GM12892 (cell line): ENCODE results near the gene DLAT. TPM values are rescaled to one million over a fixed set of nuclear protein-coding genes. Genes with fewer than 3 reads are reported as not detected.

Experiments
- DNase-seq: peaks from one replicate; pipeline ENCODE4 v3.0.0; 2011; ENCODE audit not compliant: insufficient read length
- FAIRE-seq: peaks from 2 replicates; lab custom pipeline; 2011; peaks lifted over from hg19 to GRCh38; lab: Jason Lieb, UNC
- POLR2A ChIP-seq: IDR thresholded peaks from 2 replicates; pipeline ENCODE4 v1.6.1; 2011; ENCODE audit warnings: low read depth, low read length, control low read depth
- POLR2AphosphoS5 ChIP-seq: IDR thresholded peaks from 2 replicates; pipeline ENCODE4 v1.6.1; 2011; ENCODE audit warnings: low read depth, low read length, control low read depth
- TAF1 ChIP-seq: IDR thresholded peaks from 2 replicates; pipeline ENCODE4 v1.6.1; 2011; ENCODE audit warnings: low read depth, mild to moderate bottlenecking, control low read depth, low read length, borderline replicate concordance
- polyA plus RNA-seq: library from polyadenylated mRNA; unstranded; fragments of >200 nt; gene quantifications from one replicate; pipeline ENCODE4 v1.2.1, GENCODE V29; 2012; ENCODE audit warnings: missing spikeins, inconsistent platforms; ENCODE audit not compliant: missing spikeins

The DLAT gene
- 35.4 TPM for polyA plus RNA-seq

DNA sequence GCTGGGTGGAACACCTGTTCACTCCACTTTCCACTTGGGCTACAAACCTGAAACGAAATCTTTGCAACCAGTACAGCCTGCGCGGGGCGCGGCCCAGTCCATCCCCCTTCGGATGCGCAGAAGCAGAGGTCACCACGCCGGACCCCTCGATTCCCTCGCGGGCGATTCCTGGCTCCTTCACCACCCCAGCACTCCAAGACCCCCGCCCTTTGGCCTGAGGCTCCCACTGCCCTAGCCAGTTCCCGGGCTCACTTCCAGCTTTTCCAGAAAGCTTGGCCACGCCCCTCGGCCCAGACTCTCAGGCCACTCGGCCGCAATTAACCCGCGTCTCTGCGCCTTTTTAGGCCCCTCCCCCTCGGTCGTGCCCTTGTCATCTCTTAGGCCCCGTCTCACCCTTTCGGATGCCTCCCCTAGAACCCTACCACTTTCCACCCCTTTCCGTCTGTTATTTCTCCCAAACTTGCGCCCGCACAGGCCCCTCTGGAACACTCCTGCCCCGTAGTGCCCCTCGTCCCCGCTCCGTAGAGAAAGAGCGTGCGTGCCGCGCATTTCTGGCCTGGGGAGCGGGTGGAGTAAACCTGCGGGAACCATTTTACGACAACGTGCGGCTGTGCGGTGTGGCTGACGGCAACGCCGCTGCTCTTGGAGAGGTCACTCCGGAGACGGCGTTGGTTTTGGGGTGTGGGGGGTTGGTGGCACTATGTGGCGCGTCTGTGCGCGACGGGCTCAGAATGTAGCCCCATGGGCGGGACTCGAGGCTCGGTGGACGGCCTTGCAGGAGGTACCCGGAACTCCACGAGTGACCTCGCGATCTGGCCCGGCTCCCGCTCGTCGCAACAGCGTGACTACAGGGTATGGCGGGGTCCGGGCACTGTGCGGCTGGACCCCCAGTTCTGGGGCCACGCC lies at the start of gene DLAT:
Gene DLAT (plus strand): TSS at position 636 of the 906 bp plus-strand sequence. CDS start 65 bp downstream, at position 701.
- DNase-seq (peak; percentile 66), FAIRE-seq (peak; percentile 100)
- peak; percentile 75 for TF ChIP-seq POLR2A
- TF ChIP-seq POLR2AphosphoS5: peak; percentile 65; the same call in 1 of the 2 replicates
- TF ChIP-seq TAF1: peak; percentile 83; the same call in 1 of the 2 replicates

- no peak for FAIRE-seq
- TF ChIP-seq TAF1: no peak
- TF ChIP-seq POLR2AphosphoS5: no peak
- TF ChIP-seq POLR2A: no peak
Measured at GRCh38 chr11:111976119-111976766, 49.0 kb upstream of the DLAT start.

DNA sequence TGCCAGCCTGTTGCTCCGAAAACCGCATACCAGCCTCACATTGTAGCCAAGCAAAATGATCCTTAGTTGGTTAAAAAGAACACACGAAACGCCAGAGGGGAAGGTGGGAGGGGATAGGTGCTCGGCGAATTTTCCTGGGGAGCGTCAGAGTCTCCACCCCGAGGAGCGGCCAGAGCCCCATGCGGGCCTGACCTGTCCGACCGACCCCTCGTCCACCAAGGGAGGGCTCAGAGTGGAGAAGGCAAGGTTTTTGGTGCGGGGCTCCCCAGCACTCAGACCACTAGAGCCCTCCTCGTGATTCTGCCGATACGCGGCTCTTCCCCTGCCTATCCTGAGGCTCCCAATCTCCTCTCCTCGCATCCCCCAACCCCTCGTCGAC lies 48.5 kb upstream of the DLAT start:
- FAIRE-seq (no peak), DNase-seq (no peak)
- no peak for TF ChIP-seq POLR2AphosphoS5
- TF ChIP-seq TAF1: no peak
- TF ChIP-seq POLR2A: no peak

More at GRCh38 chr11:111976119-111976766, 49.0 kb upstream of the DLAT start:
- no peak for DNase-seq

DNA sequence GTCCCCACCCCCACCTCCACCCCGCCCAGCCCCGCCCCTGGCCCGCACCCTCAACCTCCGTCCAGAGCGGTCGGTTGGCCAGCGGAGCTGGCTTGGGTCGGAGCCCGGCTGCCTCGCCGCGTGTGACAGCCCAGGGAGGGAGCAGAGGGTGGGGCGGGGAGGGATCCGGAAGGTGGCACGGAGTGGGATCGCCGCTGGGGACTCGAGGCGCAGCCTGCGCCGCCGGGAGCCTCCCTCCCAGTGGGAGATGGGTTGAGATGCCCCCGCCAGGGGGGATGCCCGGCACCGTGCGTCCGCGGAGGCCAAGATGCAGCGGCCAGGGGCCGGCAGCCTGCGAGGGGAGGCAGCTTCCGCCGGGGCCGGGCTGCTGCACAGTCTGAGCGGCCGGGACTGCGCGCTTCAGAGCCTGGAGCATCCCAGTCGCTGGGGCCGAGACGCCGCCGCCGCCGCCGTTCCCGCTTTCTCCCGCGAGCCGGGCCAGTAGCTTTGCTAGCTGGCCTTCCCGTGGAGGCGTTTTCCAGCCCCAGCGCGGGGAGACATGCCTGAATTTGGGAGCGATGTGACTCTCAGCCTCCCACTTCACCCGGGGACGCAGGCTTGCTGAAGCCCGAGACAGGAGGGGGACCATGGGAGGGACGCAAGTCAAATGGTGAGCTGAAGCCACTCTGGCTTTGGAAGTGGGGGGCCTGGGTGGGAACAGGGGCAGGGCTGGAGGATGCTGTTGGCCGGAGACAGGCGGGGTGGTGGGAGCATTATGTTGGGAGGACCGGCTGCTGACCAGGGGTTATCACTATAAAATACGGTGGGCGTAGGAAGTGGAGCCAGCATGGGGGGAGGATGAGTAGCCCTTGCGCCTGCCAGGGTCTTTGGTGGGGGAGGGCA lies 47.8 kb upstream of the DLAT start:
- DNase-seq (peak; percentile 44), FAIRE-seq (no peak)
- TF ChIP-seq POLR2AphosphoS5 (no peak), POLR2A (no peak), TAF1 (no peak)

DNA sequence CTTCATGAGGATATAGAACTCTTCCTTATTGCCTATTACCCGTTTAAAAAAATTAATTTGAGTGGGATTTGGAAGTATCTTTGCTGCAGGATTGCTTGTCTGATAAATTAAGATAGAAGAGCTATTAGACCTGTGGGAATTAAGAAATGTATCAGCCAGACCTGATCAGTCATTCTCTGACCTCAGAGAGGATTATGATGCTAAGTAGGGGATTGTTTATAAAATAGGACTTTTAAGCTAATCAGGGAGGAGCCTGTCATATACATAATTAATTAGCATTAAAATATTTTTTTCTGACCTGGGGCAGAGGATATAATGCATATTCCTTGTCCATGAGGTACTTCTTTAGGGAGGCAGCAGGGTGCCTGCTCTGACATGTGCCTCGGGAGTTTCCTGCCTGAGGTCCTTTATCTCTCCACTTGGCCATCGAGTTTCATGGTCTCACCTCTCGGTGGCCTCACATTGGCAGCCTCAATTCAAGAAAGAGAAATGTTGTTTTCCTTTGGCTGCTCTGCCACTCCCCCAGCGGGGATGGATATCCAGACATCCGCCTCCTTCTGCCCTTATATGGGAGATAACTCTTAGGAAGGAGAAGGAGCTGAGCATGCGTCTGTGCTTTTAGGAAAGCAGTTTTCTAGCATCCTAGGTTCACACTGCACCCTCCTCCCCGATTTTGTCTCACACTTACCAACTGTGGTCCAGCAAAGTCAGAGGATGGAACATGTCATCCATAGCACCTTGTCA lies 47.0 kb upstream of the DLAT start:
- FAIRE-seq: no peak
- no peak for TF ChIP-seq TAF1
- TF ChIP-seq POLR2A: no peak
- no peak for TF ChIP-seq POLR2AphosphoS5
- no peak for DNase-seq

DNA sequence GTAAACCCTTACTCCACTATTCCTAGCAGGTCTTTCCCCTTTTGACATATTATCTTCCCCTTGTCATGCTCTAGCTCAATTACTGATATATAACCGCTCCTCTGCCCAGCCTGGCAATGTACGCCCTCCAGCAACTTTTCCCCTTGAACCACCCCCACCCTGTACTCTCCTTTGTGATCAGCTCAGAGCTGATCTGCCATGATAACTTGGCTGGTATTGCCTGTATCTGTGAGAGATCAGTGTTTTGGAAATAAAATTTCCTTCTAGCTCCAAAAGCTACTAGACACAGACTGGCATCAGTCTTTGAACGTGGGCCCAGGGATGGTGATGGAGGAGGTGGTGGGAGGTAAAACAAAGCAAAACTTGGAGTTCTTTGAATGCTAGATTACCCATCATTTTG lies 45.1 kb upstream of the DLAT start:
- no peak for DNase-seq
- no peak for FAIRE-seq
- TF ChIP-seq TAF1 (no peak), POLR2AphosphoS5 (no peak), POLR2A (no peak)

DNA sequence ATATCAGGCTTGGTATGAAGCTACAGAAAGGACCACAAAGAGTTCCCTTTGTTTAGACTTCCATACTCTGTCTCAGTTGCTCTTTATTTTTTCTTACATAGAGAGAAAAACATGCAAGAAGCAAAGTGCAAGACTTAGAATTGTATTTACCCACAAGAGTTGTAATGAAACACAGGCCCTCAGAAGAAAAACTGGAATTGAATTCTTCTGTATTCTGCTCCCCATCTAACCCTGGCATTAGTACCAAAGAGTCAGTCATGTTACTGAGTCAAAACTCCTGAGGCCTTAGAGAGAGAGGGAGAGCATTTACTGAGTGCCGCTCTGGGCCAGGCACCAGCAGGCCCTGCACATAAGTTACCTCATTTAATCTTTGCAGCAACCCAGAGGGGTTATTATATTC lies 43.9 kb upstream of the DLAT start:
- TF ChIP-seq POLR2AphosphoS5 (no peak), TAF1 (no peak), POLR2A (no peak)
- FAIRE-seq (no peak), DNase-seq (no peak)

- FAIRE-seq (peak; percentile 93), DNase-seq (peak; percentile 32)
- TF ChIP-seq TAF1 (no peak), POLR2AphosphoS5 (no peak), POLR2A (no peak)
Measured at GRCh38 chr11:111982019-111982464, 43.2 kb upstream of the DLAT start.

DNA sequence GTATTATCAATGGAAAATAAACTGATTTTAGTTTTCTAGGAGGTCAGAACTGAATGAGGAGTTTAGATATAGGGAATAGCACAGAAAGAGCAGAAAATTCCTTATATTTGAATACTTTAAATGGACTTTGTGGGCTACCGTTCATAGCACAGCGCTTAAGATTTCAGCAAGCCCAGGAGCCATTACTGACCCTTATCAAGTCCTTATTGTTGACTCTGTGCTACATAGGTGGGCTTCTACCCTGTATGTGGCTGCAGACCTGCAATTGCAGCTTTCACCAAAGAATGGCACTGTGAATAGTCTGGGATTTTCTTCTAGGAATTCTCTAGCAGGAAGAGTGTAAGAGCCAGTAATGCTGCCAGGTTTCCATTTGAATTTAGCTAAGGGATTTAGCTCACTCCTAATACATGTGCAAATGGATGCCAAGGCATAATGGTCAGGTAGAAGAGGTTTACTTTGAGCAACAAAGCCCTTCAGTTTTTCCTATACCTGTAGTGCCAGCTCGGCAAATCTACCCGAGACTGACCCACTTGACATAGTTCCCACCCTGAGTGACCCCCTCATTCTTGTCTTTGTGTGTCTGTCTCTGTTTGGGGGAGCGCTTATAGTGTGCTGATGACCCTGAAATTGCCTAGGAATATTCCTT lies 42.5 kb upstream of the DLAT start:
- DNase-seq (no peak), FAIRE-seq (no peak)
- TF ChIP-seq POLR2AphosphoS5 (no peak), POLR2A (no peak), TAF1 (no peak)
